T-cell (primary cell): ENCODE measurements around the gene TF. TPM values are rescaled to one million over a fixed set of nuclear protein-coding genes. Genes with fewer than 3 reads are reported as not detected.

Experiments
- ATAC-seq, 4 experiments: fragments of 200-7000 bp in 3 of 4; fragments of 150-1000 bp in 1 of 4; cut with Tn5 transposase; replicated peaks in 1 of 4; 1 replicate in 3 of 4; 2 replicates in 1 of 4; pipeline ENCODE4 v1.10.0; 2021; ENCODE audit warnings: moderate library complexity in 3 of 4, mild to moderate bottlenecking in 2 of 4, moderate number of reproducible peaks in 1 of 4
- CTCF ChIA-PET, 2 donors: fragments of 300-600 bp; sonication (Branson Sonifier 250); formaldehyde crosslinking; loops; one replicate each; lab custom pipeline; 2022; ENCODE audit warnings: antibody characterized with exemption in 2 of 2; lab: Charles Lee
- POLR2A ChIA-PET, 2 donors: fragments of 300-600 bp; sonication (Branson Sonifier 250); formaldehyde crosslinking; loops; one replicate each; lab custom pipeline; 2022; ENCODE audit warnings: antibody characterized with exemption in 2 of 2; lab: Charles Lee
- DNase-seq, 35 experiments: peaks; one replicate each; pipeline versions ENCODE4 v3.0.0 to v3.0.0-alpha.2; 2013 to 2023
- H3K27ac ChIP-seq: one replicate; pipeline ENCODE4 v1.5.1; 2013; ENCODE audit warnings: low read length
- H3K27me3 ChIP-seq, 2 experiments: replicated peaks in 1 of 2; 1 replicate in 1 of 2; 2 replicates in 1 of 2; pipeline versions ENCODE4 v1.6.1 to v1.7.0; 2013; ENCODE audit warnings: low read length in 1 of 2, mixed read lengths in 1 of 2; ENCODE audit not compliant: control insufficient read depth in 2 of 2, insufficient read depth in 2 of 2; ENCODE audit errors: extremely low read depth in 1 of 2
- H3K36me3 ChIP-seq, 2 donors: 1 replicate in 1 of 2; 2 replicates in 1 of 2; pipeline versions ENCODE4 v1.6.1 to v1.7.0; 2013; ENCODE audit warnings: low read length in 1 of 2; ENCODE audit not compliant: control insufficient read depth in 2 of 2, insufficient read depth in 1 of 2; ENCODE audit errors: extremely low read depth in 1 of 2
- H3K4me1 ChIP-seq, 2 experiments: 1 replicate in 1 of 2; 2 replicates in 1 of 2; pipeline versions ENCODE4 v1.6.1 to v1.7.0; 2013; ENCODE audit warnings: low read length in 2 of 2, mixed read lengths in 1 of 2; ENCODE audit not compliant: insufficient read depth in 2 of 2, control insufficient read depth in 1 of 2; ENCODE audit errors: extremely low read depth in 1 of 2
- H3K4me3 ChIP-seq, 2 donors: 1 replicate in 1 of 2; 2 replicates in 1 of 2; pipeline versions ENCODE4 v1.5.1 to v1.7.0; 2013; ENCODE audit warnings: mild to moderate bottlenecking in 2 of 2, low read length in 1 of 2, moderate library complexity in 1 of 2; ENCODE audit not compliant: control insufficient read depth in 1 of 2; ENCODE audit errors: extremely low read depth in 1 of 2
- H3K9me3 ChIP-seq: 2 replicates; pipeline ENCODE4 v1.7.0; 2013
- H3K27ac Mint-ChIP-seq, 2 donors: one replicate each; pipeline ENCODE4 v1.8.0; 2020 to 2021; ENCODE audit warnings: mild to moderate bottlenecking in 2 of 2, mixed read lengths in 2 of 2
- H3K27me3 Mint-ChIP-seq, 2 donors: one replicate each; pipeline ENCODE4 v1.8.0; 2021 to 2022; ENCODE audit warnings: mixed read lengths in 2 of 2
- H3K36me3 Mint-ChIP-seq: one replicate; pipeline ENCODE4 v1.8.0; 2021; ENCODE audit warnings: mixed read lengths
- H3K4me1 Mint-ChIP-seq, 3 donors: one replicate each; pipeline ENCODE4 v1.8.0; 2020 to 2022; ENCODE audit warnings: mixed read lengths in 3 of 3, mild to moderate bottlenecking in 1 of 3
- H3K4me3 Mint-ChIP-seq, 3 donors: one replicate each; pipeline ENCODE4 v1.8.0; 2020 to 2022; ENCODE audit warnings: mild to moderate bottlenecking in 3 of 3, mixed read lengths in 3 of 3, moderate library complexity in 3 of 3
- H3K9me3 Mint-ChIP-seq, 3 donors: one replicate each; pipeline ENCODE4 v1.8.0; 2020 to 2022; ENCODE audit warnings: mixed read lengths in 3 of 3
- WGBS: methylation state at CpG from one replicate; pipeline ENCODE4 v1.1.5; 2013; ENCODE audit warnings: missing lambda C conversion rate; ENCODE audit not compliant: insufficient coverage; 5-methylcytosine and 5-hydroxymethylcytosine counted together
- total RNA-seq, 35 experiments: library from RNA in 6 of 35; stranded (reverse) in 6 of 35; fragments of 120-200 nt in 1 of 35; gene quantifications; one replicate each; pipeline versions ENCODE4 v1.2.1 to v1.2.4 and lab custom pipeline; 2013 to 2026

The TF gene
- total RNA-seq, 5 donors from 2014 or later (not counting 1 experiment from before 2014, with no cell fraction given), result 0.65 to 15.3 (median 9.8) TPM

GRCh38 chr3:133829310-133829707 lies 83.1 kb downstream of the TF start:
- Histone ChIP-seq H3K9me3 (no peaks in the 10 kb centered on the region), H3K4me1 (no peaks in the 10 kb centered on the region), H3K4me3 (no peak overlapping the region), H3K27ac (no peak overlapping the region), H3K36me3 (peaks cover 1 to 8% of the 10 kb centered on the region in 2 donors), H3K27me3 (peaks cover 0 to 9% of the 10 kb centered on the region in 2 experiments)
- Mint-ChIP-seq H3K27ac (no peak overlapping the region), H3K4me3 (no peak overlapping the region), H3K4me1 (no peaks in the 10 kb centered on the region), H3K9me3 (no peaks in the 10 kb centered on the region), H3K36me3 (peaks cover 18% of the 10 kb centered on the region), H3K27me3 (peaks cover 3 to 5% of the 10 kb centered on the region in 2 donors)
- DNase-seq, result no peak
- CTCF ChIA-PET, result no interaction called here
- POLR2A ChIA-PET, result no interaction called here
- WGBS, result 77% methylated on average over 3 of the region's 3 CpGs
- no peak for ATAC-seq

GRCh38 chr3:133830071-133830470 lies 83.9 kb downstream of the TF start:
- CTCF ChIA-PET, result no interaction called here
- Mint-ChIP-seq H3K4me3 (no peak overlapping the region), H3K36me3 (peaks cover 13% of the 10 kb centered on the region), H3K4me1 (no peaks in the 10 kb centered on the region), H3K27ac (no peak overlapping the region), H3K9me3 (no peaks in the 10 kb centered on the region), H3K27me3 (peaks cover 3 to 5% of the 10 kb centered on the region in 2 donors)
- Histone ChIP-seq H3K9me3 (no peaks in the 10 kb centered on the region), H3K4me1 (no peaks in the 10 kb centered on the region), H3K27me3 (peaks cover 0 to 11% of the 10 kb centered on the region in 2 experiments), H3K36me3 (peaks cover 0 to 3% of the 10 kb centered on the region in 2 donors), H3K4me3 (no peak overlapping the region), H3K27ac (no peak overlapping the region)
- DNase-seq (no peak), ATAC-seq (no peak)
- POLR2A ChIA-PET, result no interaction called here
- WGBS, result 75% methylated on average over 3 of the region's 3 CpGs

- Mint-ChIP-seq H3K27ac (no peak overlapping the region), H3K4me1 (no peaks in the 10 kb centered on the region), H3K27me3 (peaks cover 3 to 7% of the 10 kb centered on the region in 2 donors), H3K9me3 (no peaks in the 10 kb centered on the region), H3K36me3 (no peaks in the 10 kb centered on the region), H3K4me3 (no peak overlapping the region)
- H3K27me3 ChIP-seq, result peaks cover 0 to 12% of the 10 kb centered on the region in 2 experiments
- ATAC-seq (no peak), DNase-seq (no peak)
- ChIA-PET CTCF (no interaction called here), POLR2A (no interaction called here)
- no peaks in the 10 kb centered on the region for H3K36me3 ChIP-seq
- H3K4me3 ChIP-seq, result no peak overlapping the region
- H3K4me1 ChIP-seq, result no peaks in the 10 kb centered on the region
- H3K27ac ChIP-seq, result no peak overlapping the region
- no peaks in the 10 kb centered on the region for H3K9me3 ChIP-seq
- 70% methylated on average over 3 of the region's 13 CpGs for WGBS
These were observed 86.0 kb downstream of the TF start for GRCh38 chr3:133831966-133832801.

- Mint-ChIP-seq H3K36me3 (no peaks in the 10 kb centered on the region), H3K27ac (no peak overlapping the region), H3K4me1 (no peaks in the 10 kb centered on the region), H3K27me3 (peaks cover 3 to 7% of the 10 kb centered on the region in 2 donors), H3K9me3 (no peaks in the 10 kb centered on the region), H3K4me3 (no peak overlapping the region)
- H3K9me3 ChIP-seq, result no peaks in the 10 kb centered on the region
- H3K4me3 ChIP-seq, result no peak overlapping the region
- ChIA-PET CTCF (no interaction called here), POLR2A (no interaction called here)
- H3K4me1 ChIP-seq, result no peaks in the 10 kb centered on the region
- ATAC-seq, result no peak
- WGBS, result 95% methylated on average over 5 of the region's 10 CpGs
- no peaks in the 10 kb centered on the region for H3K36me3 ChIP-seq
- H3K27ac ChIP-seq, result no peak overlapping the region
- H3K27me3 ChIP-seq, result peaks cover 0 to 13% of the 10 kb centered on the region in 2 experiments
- no peak for DNase-seq
These were observed 86.6 kb downstream of the TF start for GRCh38 chr3:133832802-133833144.

- Histone ChIP-seq H3K4me1 (no peaks in the 10 kb centered on the region), H3K36me3 (no peaks in the 10 kb centered on the region), H3K27ac (no peak overlapping the region), H3K4me3 (no peak overlapping the region), H3K27me3 (peaks cover 0 to 15% of the 10 kb centered on the region in 2 experiments), H3K9me3 (no peaks in the 10 kb centered on the region)
- ATAC-seq (no peak), DNase-seq (no peak)
- H3K9me3 Mint-ChIP-seq, result no peaks in the 10 kb centered on the region
- peaks cover 3 to 7% of the 10 kb centered on the region in 2 donors for H3K27me3 Mint-ChIP-seq
- WGBS, result 87% methylated on average over 4 of the region's 5 CpGs
- H3K4me3 Mint-ChIP-seq, result no peak overlapping the region
- H3K4me1 Mint-ChIP-seq, result no peaks in the 10 kb centered on the region
- POLR2A ChIA-PET, result no interaction called here
- no peak overlapping the region for H3K27ac Mint-ChIP-seq
- no peaks in the 10 kb centered on the region for H3K36me3 Mint-ChIP-seq
- CTCF ChIA-PET, result no interaction called here
These were observed 87.1 kb downstream of the TF start for GRCh38 chr3:133833267-133833666.

- Mint-ChIP-seq H3K27me3 (peaks cover 3 to 7% of the 10 kb centered on the region in 2 donors), H3K27ac (no peak overlapping the region), H3K4me3 (no peak overlapping the region), H3K4me1 (no peaks in the 10 kb centered on the region), H3K36me3 (no peaks in the 10 kb centered on the region), H3K9me3 (no peaks in the 10 kb centered on the region)
- H3K27ac ChIP-seq, result no peak overlapping the region
- peaks cover 0 to 15% of the 10 kb centered on the region in 2 experiments for H3K27me3 ChIP-seq
- H3K9me3 ChIP-seq, result no peaks in the 10 kb centered on the region
- no peak overlapping the region for H3K4me3 ChIP-seq
- CTCF ChIA-PET, result no interaction called here
- DNase-seq, result no peak
- no peaks in the 10 kb centered on the region for H3K36me3 ChIP-seq
- 92% methylated on average over 7 of the region's 13 CpGs for WGBS
- H3K4me1 ChIP-seq, result no peaks in the 10 kb centered on the region
- no peak for ATAC-seq
- POLR2A ChIA-PET, result no interaction called here
These were observed 87.9 kb downstream of the TF start for GRCh38 chr3:133833880-133834620.
